HepG2 (cell line): Measurements from ENCODE around the gene HECTD2. TPM values are rescaled to one million over a fixed set of nuclear protein-coding genes. Genes with fewer than 3 reads are reported as not detected.

Experiments
- ATAC-seq: fragments of 200-7000 bp; cut with Tn5 transposase; 3 replicates; pipeline ENCODE4 v1.9.1; 2020; ENCODE audit warnings: mild to moderate bottlenecking, moderate library complexity
- BruUV-seq: library from RNA; stranded (reverse); fragments of 400-500 nt; replicated peaks from 2 replicates; lab custom pipeline; 2021; lab: Mats Ljungman, UMichigan
- CTCF ChIA-PET: fragments of 300-600 bp; formaldehyde crosslinking; extraction: SDS; loops from one replicate; lab custom pipeline; 2021; ENCODE audit warnings: low total read pairs, inconsistent platforms, low intra/inter-chr PET ratio; lab: Yijun Ruan, JAX
- POLR2A ChIA-PET: fragments of 350-600 bp; sonication (Branson Sonifier 250); formaldehyde crosslinking; loops from one replicate; lab custom pipeline; 2020; ENCODE audit warnings: antibody characterized with exemption, inconsistent platforms; lab: Yijun Ruan, JAX
- DNase-seq: peaks from one replicate; pipeline ENCODE4 v3.0.0-alpha.2; 2015; ENCODE audit warnings: low spot score
- FAIRE-seq: peaks from 3 replicates; lab custom pipeline; 2011; peaks lifted over from hg19 to GRCh38; lab: Jason Lieb, UNC
- H2AFZ ChIP-seq: one replicate; pipeline ENCODE4 v1.6.1; 2011; ENCODE audit warnings: low read length, inconsistent platforms
- H3K27ac ChIP-seq: fragments of 300-600 bp; 3 replicates; pipeline ENCODE4 v1.8.0; 2011; ENCODE audit warnings: mixed run types, mild to moderate bottlenecking, mixed read lengths, low read length, inconsistent platforms; ENCODE audit not compliant: insufficient read depth; ENCODE audit errors: extremely low read length
- H3K27me3 ChIP-seq, 2 experiments: fragments of 200-600 bp in 1 of 2; 2 replicates in 1 of 2; 3 replicates in 1 of 2; pipeline versions ENCODE4 v1.6.0 to v1.8.0; 2011; ENCODE audit warnings: low read length in 2 of 2, mild to moderate bottlenecking in 2 of 2, moderate library complexity in 2 of 2, inconsistent platforms in 1 of 2; ENCODE audit not compliant: insufficient read depth in 2 of 2, control insufficient read depth in 1 of 2
- H3K36me3 ChIP-seq, 2 experiments: fragments of 200-600 bp in 1 of 2; replicated peaks in 1 of 2; 2 replicates in 1 of 2; 3 replicates in 1 of 2; pipeline versions ENCODE4 v1.5.1 to v1.8.0; 2011; ENCODE audit warnings: low read length in 2 of 2, inconsistent platforms in 1 of 2; ENCODE audit not compliant: insufficient read depth in 2 of 2, control insufficient read depth in 1 of 2
- H3K4me1 ChIP-seq: 2 replicates; pipeline ENCODE4 v1.5.1; 2012; ENCODE audit warnings: low read length, inconsistent platforms; ENCODE audit not compliant: insufficient read depth
- H3K4me2 ChIP-seq: 2 replicates; pipeline ENCODE4 v1.6.0; 2011; ENCODE audit warnings: low read depth, low read length, inconsistent platforms
- H3K4me3 ChIP-seq, 3 experiments: fragments of 200-600 bp in 1 of 3; sonication (generic), shearing (Covaris generic) in 1 of 3; replicated peaks in 1 of 3; 2 replicates each; pipeline ENCODE4 v1.5.1; 2011 to 2016; ENCODE audit warnings: low read length in 3 of 3, inconsistent platforms in 2 of 3, low read depth in 2 of 3, mild to moderate bottlenecking in 2 of 3, control low read depth in 1 of 3, mixed read lengths in 1 of 3; ENCODE audit not compliant: insufficient read depth in 1 of 3
- H3K79me2 ChIP-seq: one replicate; pipeline ENCODE4 v1.6.1; 2011; ENCODE audit warnings: low read length, inconsistent platforms; ENCODE audit not compliant: insufficient read depth
- H3K9ac ChIP-seq: 2 replicates; pipeline ENCODE4 v1.6.0; 2011; ENCODE audit warnings: mild to moderate bottlenecking, low read depth, low read length, inconsistent platforms; ENCODE audit not compliant: insufficient read depth
- H3K9me3 ChIP-seq: 2 replicates; pipeline ENCODE4 v1.5.1; 2012; ENCODE audit warnings: mild to moderate bottlenecking, low read length
- H4K20me1 ChIP-seq: 2 replicates; pipeline ENCODE4 v1.6.0; 2011; ENCODE audit warnings: inconsistent platforms, mild to moderate bottlenecking, low read length, moderate library complexity; ENCODE audit not compliant: insufficient read depth
- HOXD1 ChIP-seq: sonication (generic); formaldehyde crosslinking; IDR thresholded peaks from 2 replicates; pipeline ENCODE4 v1.5.0; 2020; ENCODE audit warnings: missing genetic modification reagents
- MAFK ChIP-seq, 2 experiments: IDR thresholded peaks in 1 of 2; conservative IDR thresholded peaks in 1 of 2; 2 replicates each; pipeline ENCODE4 v1.6.1; 2011; ENCODE audit warnings: improper control_type of control experiment in 2 of 2, low read length in 2 of 2
- MEIS1 ChIP-seq: sonication (generic); formaldehyde crosslinking; IDR thresholded peaks from 2 replicates; pipeline ENCODE4 v1.9.0; 2021; ENCODE audit warnings: mild to moderate bottlenecking, missing genetic modification reagents, moderate library complexity, borderline replicate concordance
- PREB ChIP-seq: sonication (generic); formaldehyde crosslinking; IDR thresholded peaks from 2 replicates; pipeline ENCODE4 v1.4.0; 2020; ENCODE audit warnings: missing genetic modification reagents
- SIX4 ChIP-seq: sonication (generic); formaldehyde crosslinking; IDR thresholded peaks from 2 replicates; pipeline ENCODE4 v1.4.0; 2020; ENCODE audit warnings: missing genetic modification reagents
- ZBTB8A ChIP-seq: sonication (generic); formaldehyde crosslinking; IDR thresholded peaks from 2 replicates; pipeline ENCODE4 v1.4.0; 2020; ENCODE audit warnings: mild to moderate bottlenecking, low read depth, missing genetic modification reagents, borderline replicate concordance
- ZNF263 ChIP-seq: sonication (generic); formaldehyde crosslinking; IDR thresholded peaks from 2 replicates; pipeline ENCODE4 v1.4.0; 2020; ENCODE audit warnings: missing genetic modification reagents
- ZNF572 ChIP-seq: sonication (generic); formaldehyde crosslinking; IDR thresholded peaks from 2 replicates; pipeline ENCODE4 v1.5.1; 2020; ENCODE audit warnings: mild to moderate bottlenecking, missing genetic modification reagents
- ZNF746 ChIP-seq: sonication (generic); formaldehyde crosslinking; IDR thresholded peaks from 2 replicates; pipeline ENCODE4 v1.8.0; 2022; ENCODE audit warnings: mild to moderate bottlenecking, missing genetic modification reagents
- ZSCAN31 ChIP-seq: sonication (generic); formaldehyde crosslinking; IDR thresholded peaks from 2 replicates; pipeline ENCODE4 v1.5.0; 2020; ENCODE audit warnings: low read depth, mild to moderate bottlenecking, missing genetic modification reagents
- WGBS: methylation state at CpG from one replicate; pipeline ENCODE4 v1.1.6; 2017; ENCODE audit warnings: low lambda C conversion rate; 5-methylcytosine and 5-hydroxymethylcytosine counted together
- in situ Hi-C: cut with HindIII; loops from 2 replicates; pipeline ENCODE4 v1.10.0; 2017; ENCODE audit warnings: low pct_unique_long_range_greater_than_20kb; ENCODE audit not compliant: extremely low pct_ligation_motif_present
- intact Hi-C: fragments of 100-400 bp; cut with micrococcal nuclease; formaldehyde crosslinking; loops from one replicate; pipeline ENCODE4 v1.10.0; 2022; ENCODE audit not compliant: unreplicated experiment
- polyA plus RNA-seq, 8 experiments: library from polyadenylated mRNA; depleted of rRNA in 3 of 8; stranded (reverse) in 7 of 8; unstranded in 1 of 8; fragments of >200 nt; fragmentation: Illumina TruSeq in 4 of 8; extraction: Trizol in 4 of 8; gene quantifications; 2 replicates each; pipeline versions ENCODE4 v1.2.1 to v1.2.3, GENCODE V29; 2011 to 2016; ENCODE audit warnings: low read depth in 4 of 8, missing spikeins in 1 of 8, mixed read lengths in 1 of 8; ENCODE audit not compliant: insufficient read depth in 1 of 8
- total RNA-seq, 5 experiments: library from RNA; depleted of rRNA; stranded (reverse); fragments of >200 nt; fragmentation: Illumina TruSeq; extraction: Trizol; gene quantifications; 2 replicates each; pipeline ENCODE4 v1.2.3, GENCODE V29; 2016; ENCODE audit warnings: low read depth in 1 of 5
- TF ChIP-seq, protein P1 (sequence below): sonication (generic); formaldehyde crosslinking; IDR thresholded peaks from 2 replicates; pipeline ENCODE4 v1.5.0; 2020; ENCODE audit warnings: missing genetic modification reagents
- TF ChIP-seq, protein P2 (sequence below): sonication (generic); formaldehyde crosslinking; IDR thresholded peaks from 2 replicates; pipeline ENCODE4 v1.8.1; 2023; ENCODE audit warnings: missing genetic modification reagents, inconsistent platforms, borderline replicate concordance
- TF ChIP-seq, protein P3 (sequence below): sonication (generic); formaldehyde crosslinking; conservative IDR thresholded peaks from 2 replicates; pipeline ENCODE4 v1.4.0; 2020; ENCODE audit warnings: missing genetic modification reagents

Gene HECTD2
- total and polyA plus RNA-seq, 2 of the 13 experiments (the other 11 are each of a cell fraction or from before 2014, with no cell fraction given), result 3.2 to 5.2 TPM

DNA sequence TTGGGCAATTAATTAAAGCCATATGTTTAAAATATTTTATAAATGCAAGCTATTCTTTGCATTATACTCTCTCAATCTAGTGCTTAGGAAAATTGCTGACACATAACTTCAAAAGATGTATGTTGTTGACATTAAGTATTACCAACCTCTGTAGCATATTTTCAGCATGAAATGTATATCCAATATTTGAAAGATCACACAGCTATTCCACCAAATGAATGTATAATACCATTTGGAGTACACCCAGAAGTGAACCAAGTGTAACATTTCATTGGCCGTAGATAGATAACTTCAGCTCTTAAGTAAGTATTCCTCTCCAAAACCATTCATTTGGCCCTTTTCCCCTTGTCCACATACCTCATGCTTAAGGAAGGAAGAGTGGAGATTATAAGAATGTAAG lies 104.6 kb downstream of the HECTD2 start:
- Histone ChIP-seq H4K20me1 (no peaks in the 10 kb centered on the region), H3K9me3 (peaks cover 4% of the 10 kb centered on the region; the same call in 1 of the 2 replicates), H2AFZ (no peak overlapping the region), H3K4me1 (no peaks in the 10 kb centered on the region), H3K79me2 (no peaks in the 10 kb centered on the region), H3K4me3 (no peak overlapping the region), H3K27ac (no peak overlapping the region), H3K36me3 (no peaks in the 10 kb centered on the region), H3K4me2 (no peak overlapping the region), H3K27me3 (no peaks in the 10 kb centered on the region), H3K9ac (no peak overlapping the region)
- in situ Hi-C loops (no loop called here), intact Hi-C loops (no loop called here)
- POLR2A ChIA-PET, result no interaction called here
- whole genome bisulfite sequencing, result 96% methylated on average over 1 of the region's 1 CpG
- DNase-seq (no peak), ATAC-seq (no peak), FAIRE-seq (no peak)
- TF ChIP-seq ZSCAN31 (CRISPR knock-in tag), result no peak
- TF ChIP-seq MAFK (conservative IDR thresholded peaks at IDR 0.05 in 1 of 2, IDR thresholded peaks at IDR 0.05 in 1 of 2; ENCODE audit: low read length in 2 of 2), result peak; percentile 48 to 62; a peak in 3 of 4 replicates
- BruUV-seq, result no TSS peak
- CTCF ChIA-PET, result no interaction called here

DNA sequence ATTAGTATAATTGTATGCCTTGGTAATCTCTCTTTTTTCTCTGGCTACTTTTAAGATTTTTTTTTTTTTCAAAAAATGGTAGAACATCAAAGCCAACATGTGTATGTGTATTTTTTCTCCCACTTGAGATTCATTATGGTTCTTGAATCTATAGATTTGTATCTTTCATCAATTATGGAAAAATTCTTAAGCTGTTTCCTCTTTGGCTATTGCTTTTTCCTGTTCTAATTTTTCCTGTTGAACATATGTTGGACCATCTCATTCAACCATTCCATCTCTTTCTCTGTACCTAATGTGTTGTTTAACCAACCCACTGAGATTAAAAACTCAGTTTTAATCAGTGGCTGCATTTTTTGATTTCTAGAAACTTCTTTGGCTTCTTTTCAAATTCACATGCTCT lies 107.2 kb downstream of the HECTD2 start:
- no peak overlapping the region for H3K4me3 ChIP-seq
- ATAC-seq (no peak), FAIRE-seq (no peak), DNase-seq (no peak)
- ChIA-PET POLR2A (no interaction called here), CTCF (no interaction called here)
- H3K36me3 ChIP-seq, result no peaks in the 10 kb centered on the region
- no peaks in the 10 kb centered on the region for H3K79me2 ChIP-seq
- intact Hi-C loops, result no loop called here
- peaks cover 4% of the 10 kb centered on the region; the same call in 1 of the 2 replicates for H3K9me3 ChIP-seq
- H3K9ac ChIP-seq, result no peak overlapping the region
- in situ Hi-C loops, result no loop called here
- H3K27me3 ChIP-seq, result no peaks in the 10 kb centered on the region
- no peak overlapping the region for H3K27ac ChIP-seq
- H4K20me1 ChIP-seq, result no peaks in the 10 kb centered on the region
- BruUV-seq, result no TSS peak
- no peak overlapping the region for H2AFZ ChIP-seq
- H3K4me2 ChIP-seq, result no peak overlapping the region
- peaks cover 9% of the 10 kb centered on the region for H3K4me1 ChIP-seq
- TF ChIP-seq SIX4 (CRISPR knock-in tag) (no peak), MEIS1 (no peak), ZNF572 (no peak), ZNF746 (CRISPR knock-in tag) (no peak), ZNF263 (no peak), PREB (CRISPR knock-in tag) (no peak), ZBTB8A (CRISPR knock-in tag) (no peak), HOXD1 (no peak)
- TF ChIP-seq, protein P1, sequence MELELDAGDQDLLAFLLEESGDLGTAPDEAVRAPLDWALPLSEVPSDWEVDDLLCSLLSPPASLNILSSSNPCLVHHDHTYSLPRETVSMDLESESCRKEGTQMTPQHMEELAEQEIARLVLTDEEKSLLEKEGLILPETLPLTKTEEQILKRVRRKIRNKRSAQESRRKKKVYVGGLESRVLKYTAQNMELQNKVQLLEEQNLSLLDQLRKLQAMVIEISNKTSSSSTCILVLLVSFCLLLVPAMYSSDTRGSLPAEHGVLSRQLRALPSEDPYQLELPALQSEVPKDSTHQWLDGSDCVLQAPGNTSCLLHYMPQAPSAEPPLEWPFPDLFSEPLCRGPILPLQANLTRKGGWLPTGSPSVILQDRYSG (CRISPR knock-in tag), result no peak
- TF ChIP-seq, protein P2, sequence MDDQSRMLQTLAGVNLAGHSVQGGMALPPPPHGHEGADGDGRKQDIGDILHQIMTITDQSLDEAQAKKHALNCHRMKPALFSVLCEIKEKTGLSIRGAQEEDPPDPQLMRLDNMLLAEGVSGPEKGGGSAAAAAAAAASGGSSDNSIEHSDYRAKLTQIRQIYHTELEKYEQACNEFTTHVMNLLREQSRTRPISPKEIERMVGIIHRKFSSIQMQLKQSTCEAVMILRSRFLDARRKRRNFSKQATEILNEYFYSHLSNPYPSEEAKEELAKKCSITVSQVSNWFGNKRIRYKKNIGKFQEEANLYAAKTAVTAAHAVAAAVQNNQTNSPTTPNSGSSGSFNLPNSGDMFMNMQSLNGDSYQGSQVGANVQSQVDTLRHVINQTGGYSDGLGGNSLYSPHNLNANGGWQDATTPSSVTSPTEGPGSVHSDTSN (CRISPR knock-in tag), result no peak
- TF ChIP-seq, protein P3, sequence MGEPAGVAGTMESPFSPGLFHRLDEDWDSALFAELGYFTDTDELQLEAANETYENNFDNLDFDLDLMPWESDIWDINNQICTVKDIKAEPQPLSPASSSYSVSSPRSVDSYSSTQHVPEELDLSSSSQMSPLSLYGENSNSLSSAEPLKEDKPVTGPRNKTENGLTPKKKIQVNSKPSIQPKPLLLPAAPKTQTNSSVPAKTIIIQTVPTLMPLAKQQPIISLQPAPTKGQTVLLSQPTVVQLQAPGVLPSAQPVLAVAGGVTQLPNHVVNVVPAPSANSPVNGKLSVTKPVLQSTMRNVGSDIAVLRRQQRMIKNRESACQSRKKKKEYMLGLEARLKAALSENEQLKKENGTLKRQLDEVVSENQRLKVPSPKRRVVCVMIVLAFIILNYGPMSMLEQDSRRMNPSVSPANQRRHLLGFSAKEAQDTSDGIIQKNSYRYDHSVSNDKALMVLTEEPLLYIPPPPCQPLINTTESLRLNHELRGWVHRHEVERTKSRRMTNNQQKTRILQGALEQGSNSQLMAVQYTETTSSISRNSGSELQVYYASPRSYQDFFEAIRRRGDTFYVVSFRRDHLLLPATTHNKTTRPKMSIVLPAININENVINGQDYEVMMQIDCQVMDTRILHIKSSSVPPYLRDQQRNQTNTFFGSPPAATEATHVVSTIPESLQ, result no peak
